ENCODE results near the gene CISH. TPM values are rescaled to one million over a fixed set of nuclear protein-coding genes. Genes with fewer than 3 reads are reported as not detected.

CISH gene
- total RNA-seq, 1 donor from 2014 or later: 1.8 TPM

GRCh38 chr3:50639055-50639494 is 27.5 kb upstream of the CISH start:
- H3K9me3 Mint-ChIP-seq (ENCODE audit: low read depth): no peaks in the 10 kb centered on the region
- no peak overlapping the region for H3K27ac Mint-ChIP-seq (ENCODE audit: unreplicated experiment)
- DNase-seq (ENCODE audit: low spot score): no peak
- peaks cover 12% of the 10 kb centered on the region for H3K4me1 Mint-ChIP-seq (ENCODE audit: low read depth)
- no peaks in the 10 kb centered on the region for H3K27me3 Mint-ChIP-seq (ENCODE audit: low read depth)
- TF ChIP-seq, protein P1, sequence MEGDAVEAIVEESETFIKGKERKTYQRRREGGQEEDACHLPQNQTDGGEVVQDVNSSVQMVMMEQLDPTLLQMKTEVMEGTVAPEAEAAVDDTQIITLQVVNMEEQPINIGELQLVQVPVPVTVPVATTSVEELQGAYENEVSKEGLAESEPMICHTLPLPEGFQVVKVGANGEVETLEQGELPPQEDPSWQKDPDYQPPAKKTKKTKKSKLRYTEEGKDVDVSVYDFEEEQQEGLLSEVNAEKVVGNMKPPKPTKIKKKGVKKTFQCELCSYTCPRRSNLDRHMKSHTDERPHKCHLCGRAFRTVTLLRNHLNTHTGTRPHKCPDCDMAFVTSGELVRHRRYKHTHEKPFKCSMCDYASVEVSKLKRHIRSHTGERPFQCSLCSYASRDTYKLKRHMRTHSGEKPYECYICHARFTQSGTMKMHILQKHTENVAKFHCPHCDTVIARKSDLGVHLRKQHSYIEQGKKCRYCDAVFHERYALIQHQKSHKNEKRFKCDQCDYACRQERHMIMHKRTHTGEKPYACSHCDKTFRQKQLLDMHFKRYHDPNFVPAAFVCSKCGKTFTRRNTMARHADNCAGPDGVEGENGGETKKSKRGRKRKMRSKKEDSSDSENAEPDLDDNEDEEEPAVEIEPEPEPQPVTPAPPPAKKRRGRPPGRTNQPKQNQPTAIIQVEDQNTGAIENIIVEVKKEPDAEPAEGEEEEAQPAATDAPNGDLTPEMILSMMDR (IDR thresholded peaks at IDR 0.05): no peak
- H3K36me3 Mint-ChIP-seq (ENCODE audit: low read depth): peaks cover 5% of the 10 kb centered on the region
- H3K4me3 Mint-ChIP-seq (ENCODE audit: unreplicated experiment): no peak overlapping the region

DNA sequence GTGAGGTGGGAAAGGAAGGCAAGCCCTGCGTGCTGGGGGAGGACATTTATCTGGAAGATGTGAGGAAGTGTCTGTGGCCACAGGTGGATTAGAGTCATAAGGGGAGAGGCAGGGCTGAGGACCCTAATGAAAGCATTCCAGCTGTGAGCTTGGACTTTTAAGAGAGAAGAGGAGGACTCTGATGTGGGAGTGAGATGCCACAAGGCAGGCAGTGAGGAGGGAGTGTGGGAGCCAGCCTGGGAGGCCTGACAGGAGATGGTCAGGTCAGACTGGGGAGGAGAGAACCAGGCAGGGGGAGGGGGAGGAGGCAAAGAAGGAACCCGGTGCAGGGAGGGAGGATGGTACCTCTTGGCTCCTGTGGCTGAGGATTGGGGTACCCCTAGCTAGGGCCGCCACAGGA is 26.4 kb upstream of the CISH start:
- Mint-ChIP-seq H3K4me3 (ENCODE audit: unreplicated experiment) (no peak overlapping the region), H3K9me3 (ENCODE audit: low read depth) (no peaks in the 10 kb centered on the region), H3K27me3 (ENCODE audit: low read depth) (no peaks in the 10 kb centered on the region), H3K4me1 (ENCODE audit: low read depth) (peaks cover 12% of the 10 kb centered on the region), H3K27ac (ENCODE audit: unreplicated experiment) (no peak overlapping the region), H3K36me3 (ENCODE audit: low read depth) (peaks cover 5% of the 10 kb centered on the region)
- DNase-seq (ENCODE audit: low spot score): no peak
- TF ChIP-seq, protein P1 (IDR thresholded peaks at IDR 0.05): no peak

DNA sequence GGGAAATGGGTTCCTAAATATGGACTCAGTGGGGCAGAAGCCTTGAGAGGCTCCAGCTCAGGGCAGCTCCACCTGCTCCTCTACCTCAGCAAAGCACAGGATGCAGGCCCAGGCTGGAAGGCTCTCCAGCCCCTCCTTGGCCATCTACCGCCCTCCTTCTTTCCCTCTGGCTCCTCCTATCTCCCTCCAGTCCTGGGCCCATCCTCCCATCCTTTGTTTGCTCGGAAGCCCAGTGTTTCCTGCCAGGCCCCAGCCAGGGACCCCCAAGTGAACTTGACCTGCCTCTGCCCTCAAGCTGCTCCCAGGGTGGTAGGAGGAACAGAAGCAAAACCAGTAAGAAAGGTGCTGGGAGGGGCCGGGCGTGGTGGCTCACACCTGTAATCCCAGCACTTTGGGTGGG is 25.4 kb upstream of the CISH start:
- TF ChIP-seq, protein P1 (IDR thresholded peaks at IDR 0.05): no peak
- no peak for DNase-seq (ENCODE audit: low spot score)
- Mint-ChIP-seq H3K4me1 (ENCODE audit: low read depth) (peaks cover 17% of the 10 kb centered on the region), H3K4me3 (ENCODE audit: unreplicated experiment) (no peak overlapping the region), H3K27ac (ENCODE audit: unreplicated experiment) (no peak overlapping the region), H3K9me3 (ENCODE audit: low read depth) (no peaks in the 10 kb centered on the region), H3K36me3 (ENCODE audit: low read depth) (peaks cover 5% of the 10 kb centered on the region), H3K27me3 (ENCODE audit: low read depth) (no peaks in the 10 kb centered on the region)

DNA sequence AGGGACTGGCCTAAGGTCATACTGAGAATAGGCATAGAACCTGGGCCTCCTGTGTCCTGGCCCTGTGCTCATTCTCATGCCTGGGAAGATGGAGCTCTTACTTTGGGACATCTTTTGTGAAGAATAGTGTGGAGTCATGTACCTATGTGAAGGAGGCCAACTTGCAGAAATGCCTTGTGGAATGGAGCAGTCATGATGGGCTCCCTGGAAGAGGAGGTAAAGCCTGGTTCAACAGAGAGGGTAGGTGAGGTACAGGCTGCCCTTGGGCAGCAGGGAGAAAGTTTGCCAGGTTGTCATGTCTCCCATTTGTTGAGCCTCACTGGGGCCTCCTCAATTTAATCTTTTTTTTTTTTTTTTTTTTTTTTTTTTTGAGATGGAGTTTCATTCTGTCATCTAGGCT is 23.5 kb upstream of the CISH start:
- TF ChIP-seq, protein P1 (IDR thresholded peaks at IDR 0.05): no peak
- Mint-ChIP-seq H3K9me3 (ENCODE audit: low read depth) (no peaks in the 10 kb centered on the region), H3K27me3 (ENCODE audit: low read depth) (no peaks in the 10 kb centered on the region), H3K27ac (ENCODE audit: unreplicated experiment) (no peak overlapping the region), H3K36me3 (ENCODE audit: low read depth) (no peaks in the 10 kb centered on the region), H3K4me1 (ENCODE audit: low read depth) (peaks cover 19% of the 10 kb centered on the region), H3K4me3 (ENCODE audit: unreplicated experiment) (no peak overlapping the region)
- no peak for DNase-seq (ENCODE audit: low spot score)

DNA sequence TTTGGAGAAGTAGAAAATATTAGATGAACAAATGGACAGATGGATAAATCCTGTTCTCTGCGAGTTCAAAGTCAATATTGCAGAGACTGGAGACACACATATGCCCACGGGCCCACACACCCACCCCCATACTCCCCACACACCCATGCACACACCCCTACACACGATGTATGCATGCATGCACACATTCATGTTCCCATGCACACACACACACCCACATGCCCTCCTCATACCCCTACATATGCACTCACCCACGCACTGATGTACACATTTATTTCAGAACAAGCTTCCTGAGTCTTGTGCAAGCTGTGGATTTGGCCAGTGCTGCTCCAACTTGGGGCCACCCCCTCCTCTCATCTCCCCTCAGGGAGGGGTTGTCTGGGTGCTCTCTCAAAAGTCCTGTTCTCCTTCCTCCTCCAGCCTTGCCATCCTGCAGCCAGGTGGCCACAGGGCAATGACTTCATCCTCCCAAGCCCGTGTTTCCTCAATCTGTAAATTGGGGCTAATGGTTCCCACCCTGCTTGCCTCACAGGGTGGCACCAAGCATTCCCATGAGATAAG is 21.7 kb upstream of the CISH start:
- H3K9me3 Mint-ChIP-seq (ENCODE audit: low read depth): no peaks in the 10 kb centered on the region
- no peak overlapping the region for H3K4me3 Mint-ChIP-seq (ENCODE audit: unreplicated experiment)
- TF ChIP-seq, protein P1 (IDR thresholded peaks at IDR 0.05): no peak
- H3K36me3 Mint-ChIP-seq (ENCODE audit: low read depth): no peaks in the 10 kb centered on the region
- no peak overlapping the region for H3K27ac Mint-ChIP-seq (ENCODE audit: unreplicated experiment)
- no peaks in the 10 kb centered on the region for H3K27me3 Mint-ChIP-seq (ENCODE audit: low read depth)
- no peak for DNase-seq (ENCODE audit: low spot score)
- peaks cover 10% of the 10 kb centered on the region for H3K4me1 Mint-ChIP-seq (ENCODE audit: low read depth)
